ENCODE measurements around the gene CLSTN3.

The CLSTN3 gene

DNA sequence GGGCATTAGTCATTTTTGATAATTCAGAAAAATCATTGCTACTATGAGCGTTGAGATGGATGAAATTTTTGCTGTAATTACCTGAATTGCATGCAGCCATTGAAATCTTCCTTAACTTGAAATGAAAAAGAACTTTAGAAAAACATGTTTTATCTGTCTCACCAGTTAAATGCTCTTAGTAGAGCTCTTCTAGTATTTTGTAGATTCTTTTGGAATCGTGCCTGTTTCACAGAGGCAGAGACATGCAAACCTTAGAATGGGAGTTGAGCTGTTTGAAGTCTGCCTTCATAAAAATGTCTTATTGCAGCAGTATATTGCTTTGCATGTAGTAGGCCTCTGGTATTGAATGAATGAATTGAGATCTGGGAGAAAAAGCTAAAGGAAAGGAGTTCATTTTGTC, 63.5 kb downstream of the CLSTN3 start:
- Histone ChIP-seq H3K36me3 (ENCODE audit: control insufficient read depth in 5 of 5, insufficient read depth in 5 of 5, low read length in 5 of 5) (peaks cover 13 to 27% (median 21%) of the 10 kb centered on the region in 5 donors), H3K9me3 (ENCODE audit: control insufficient read depth in 5 of 5, low read length in 5 of 5) (no peaks in the 10 kb centered on the region), H3K4me1 (ENCODE audit: control insufficient read depth in 5 of 5, insufficient read depth in 5 of 5, low read length in 5 of 5) (peaks cover 2 to 23% (median 15%) of the 10 kb centered on the region in 5 donors)

DNA sequence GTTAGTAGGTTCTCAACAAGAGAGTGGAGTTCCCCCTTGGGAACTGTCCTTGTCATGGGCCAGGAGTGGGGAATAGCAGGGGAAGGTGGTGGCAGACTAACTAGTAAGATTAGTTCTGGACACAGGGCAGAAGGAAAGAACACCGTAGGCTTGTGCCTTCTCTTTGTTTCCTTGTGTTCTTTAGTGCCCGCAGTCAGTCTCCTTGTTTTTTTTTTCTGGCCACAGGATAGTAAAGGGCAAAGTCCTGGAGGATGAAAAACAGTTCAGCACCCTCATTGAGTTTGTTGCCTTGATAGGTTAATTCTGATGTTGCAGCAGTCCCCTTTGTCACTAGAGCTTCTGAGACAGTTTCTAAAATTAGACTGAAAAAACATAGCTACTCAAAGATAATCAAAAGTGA, 67.7 kb downstream of the CLSTN3 start:
- Histone ChIP-seq H3K36me3 (ENCODE audit: control insufficient read depth in 5 of 5, insufficient read depth in 5 of 5, low read length in 5 of 5) (peaks cover 15 to 39% (median 34%) of the 10 kb centered on the region in 5 donors), H3K4me1 (ENCODE audit: control insufficient read depth in 5 of 5, insufficient read depth in 5 of 5, low read length in 5 of 5) (no peaks in the 10 kb centered on the region), H3K4me3 (ENCODE audit: low read depth in 1 of 5, low read length in 5 of 5) (no peak overlapping the region), H3K27ac (ENCODE audit: low read depth, low read length) (no peak overlapping the region), H3K9me3 (ENCODE audit: control insufficient read depth in 5 of 5, low read length in 5 of 5) (no peaks in the 10 kb centered on the region), H3K27me3 (ENCODE audit: control insufficient read depth in 5 of 5, insufficient read depth in 4 of 5, low read length in 5 of 5) (no peaks in the 10 kb centered on the region), H3K9ac (ENCODE audit: low read length in 5 of 5) (no peak overlapping the region)

More for the DNA sequence above, 63.5 kb downstream of the CLSTN3 start:
- Histone ChIP-seq H3K27ac (ENCODE audit: low read depth, low read length) (no peak overlapping the region), H3K9ac (ENCODE audit: low read length in 5 of 5) (no peak overlapping the region), H3K4me3 (ENCODE audit: low read depth in 1 of 5, low read length in 5 of 5) (no peak overlapping the region), H3K27me3 (ENCODE audit: control insufficient read depth in 5 of 5, insufficient read depth in 4 of 5, low read length in 5 of 5) (no peaks in the 10 kb centered on the region)

DNA sequence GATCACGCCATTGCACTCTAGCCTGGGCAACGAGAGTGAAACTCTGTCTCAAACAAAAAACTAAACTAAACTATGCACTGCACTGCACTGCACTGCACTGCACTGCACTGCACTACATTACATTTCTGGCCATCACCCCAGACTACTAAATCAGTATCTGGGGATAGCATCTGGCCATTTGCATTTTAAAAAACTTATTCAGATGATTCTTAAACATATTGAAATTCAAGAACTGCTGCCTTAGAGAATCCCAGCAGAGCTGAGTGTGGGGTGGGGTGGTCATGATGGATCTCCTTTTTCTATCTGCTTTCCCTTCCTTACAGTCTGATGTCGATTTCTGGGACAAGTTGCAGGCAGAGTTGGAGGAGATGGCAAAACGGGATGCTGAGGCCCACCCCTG, 72.9 kb downstream of the CLSTN3 start:
- Histone ChIP-seq H3K9ac (ENCODE audit: low read length in 5 of 5) (no peak overlapping the region), H3K4me1 (ENCODE audit: control insufficient read depth in 5 of 5, insufficient read depth in 5 of 5, low read length in 5 of 5) (no peaks in the 10 kb centered on the region), H3K9me3 (ENCODE audit: control insufficient read depth in 5 of 5, low read length in 5 of 5) (no peaks in the 10 kb centered on the region), H3K36me3 (ENCODE audit: control insufficient read depth in 5 of 5, insufficient read depth in 5 of 5, low read length in 5 of 5) (peaks cover 32 to 73% (median 62%) of the 10 kb centered on the region in 5 donors), H3K27ac (ENCODE audit: low read depth, low read length) (no peak overlapping the region), H3K27me3 (ENCODE audit: control insufficient read depth in 5 of 5, insufficient read depth in 4 of 5, low read length in 5 of 5) (no peaks in the 10 kb centered on the region), H3K4me3 (ENCODE audit: low read depth in 1 of 5, low read length in 5 of 5) (no peak overlapping the region)

DNA sequence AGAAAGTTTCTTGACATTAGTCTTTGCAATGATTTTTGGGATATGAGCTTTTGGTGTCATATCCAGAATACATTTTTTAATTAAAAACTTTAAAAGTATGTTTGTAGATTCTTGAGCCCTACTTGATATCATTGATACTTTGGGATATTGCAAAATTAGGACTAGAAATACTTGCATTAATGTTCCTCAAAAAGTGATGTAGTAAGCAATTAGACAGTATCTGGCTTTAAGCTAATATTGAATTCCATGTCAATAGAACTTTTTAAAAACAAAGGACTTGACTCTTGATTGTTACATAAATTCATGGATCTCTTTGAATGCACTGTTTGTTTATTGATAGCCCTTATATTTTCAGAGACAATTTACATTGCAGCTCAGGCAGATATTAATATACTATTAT, 74.9 kb downstream of the CLSTN3 start:
- no peaks in the 10 kb centered on the region for H3K4me1 ChIP-seq (ENCODE audit: control insufficient read depth in 5 of 5, insufficient read depth in 5 of 5, low read length in 5 of 5)
- peaks cover 37 to 89% (median 75%) of the 10 kb centered on the region in 5 donors for H3K36me3 ChIP-seq (ENCODE audit: control insufficient read depth in 5 of 5, insufficient read depth in 5 of 5, low read length in 5 of 5)
- no peak overlapping the region for H3K27ac ChIP-seq (ENCODE audit: low read depth, low read length)

DNA sequence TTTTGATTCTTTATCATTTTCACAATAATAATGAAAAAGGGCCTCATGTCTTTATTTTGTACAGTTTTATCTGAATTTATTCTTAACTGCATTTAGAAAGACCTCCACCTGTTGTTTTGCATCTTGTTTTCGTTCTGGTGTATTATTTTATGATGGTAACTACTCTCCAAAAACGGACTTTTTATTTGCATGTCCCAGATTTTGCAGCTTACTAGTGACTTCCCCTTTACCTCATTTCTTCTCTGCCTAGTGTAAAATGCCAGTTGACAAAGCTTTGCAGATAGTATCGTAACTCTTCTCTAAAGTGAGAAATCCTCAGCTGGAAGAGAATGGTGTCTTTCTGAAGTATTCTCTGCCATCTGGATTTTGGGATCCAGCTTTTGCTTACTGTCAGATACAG, 76.5 kb downstream of the CLSTN3 start:
- Histone ChIP-seq H3K27me3 (ENCODE audit: control insufficient read depth in 5 of 5, insufficient read depth in 4 of 5, low read length in 5 of 5) (no peaks in the 10 kb centered on the region), H3K9me3 (ENCODE audit: control insufficient read depth in 5 of 5, low read length in 5 of 5) (peaks cover 0 to 5% (median 0%) of the 10 kb centered on the region in 5 donors), H3K9ac (ENCODE audit: low read length in 5 of 5) (no peak overlapping the region), H3K27ac (ENCODE audit: low read depth, low read length) (no peak overlapping the region), H3K4me3 (ENCODE audit: low read depth in 1 of 5, low read length in 5 of 5) (no peak overlapping the region), H3K36me3 (ENCODE audit: control insufficient read depth in 5 of 5, insufficient read depth in 5 of 5, low read length in 5 of 5) (peaks cover 35 to 94% (median 79%) of the 10 kb centered on the region in 5 donors), H3K4me1 (ENCODE audit: control insufficient read depth in 5 of 5, insufficient read depth in 5 of 5, low read length in 5 of 5) (peaks cover 0 to 4% (median 0%) of the 10 kb centered on the region in 5 donors)

More for the DNA sequence above, 74.9 kb downstream of the CLSTN3 start:
- Histone ChIP-seq H3K9me3 (ENCODE audit: control insufficient read depth in 5 of 5, low read length in 5 of 5) (no peaks in the 10 kb centered on the region), H3K4me3 (ENCODE audit: low read depth in 1 of 5, low read length in 5 of 5) (no peak overlapping the region), H3K9ac (ENCODE audit: low read length in 5 of 5) (no peak overlapping the region), H3K27me3 (ENCODE audit: control insufficient read depth in 5 of 5, insufficient read depth in 4 of 5, low read length in 5 of 5) (no peaks in the 10 kb centered on the region)

DNA sequence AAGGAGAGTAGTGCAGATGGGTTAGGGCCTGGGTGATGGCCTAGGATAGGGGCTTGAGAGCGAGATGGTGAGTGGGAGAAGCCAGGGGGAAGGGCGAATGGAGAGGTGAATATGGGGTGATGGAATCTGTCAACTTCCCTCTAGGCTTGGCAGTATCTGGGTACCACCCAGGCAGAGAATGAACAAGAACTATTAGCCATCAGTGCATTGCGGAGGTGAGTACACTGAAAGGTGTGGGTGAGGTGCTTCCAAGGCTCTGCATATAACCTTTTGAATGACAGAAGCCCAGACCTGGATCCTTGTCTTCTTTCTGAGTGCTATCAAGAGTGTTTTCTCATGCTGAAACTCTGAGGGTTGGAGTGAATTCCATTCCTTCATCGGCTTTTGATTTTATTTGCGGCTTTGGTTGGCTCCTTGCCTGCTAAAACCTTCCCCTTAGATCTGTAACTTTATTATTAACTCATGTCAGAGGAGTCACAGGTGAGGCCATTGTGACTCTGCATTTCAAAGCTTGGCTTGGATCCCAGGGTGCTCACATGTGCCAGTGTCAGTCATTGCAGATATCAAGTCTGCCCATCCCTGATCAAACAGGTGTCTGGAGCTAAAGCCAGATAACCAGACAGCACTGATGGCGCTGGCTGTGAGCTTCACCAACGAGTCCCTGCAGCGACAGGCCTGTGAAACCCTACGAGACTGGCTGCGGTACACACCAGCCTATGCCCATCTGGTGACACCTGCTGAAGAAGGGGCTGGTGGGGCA, 77.9 kb downstream of the CLSTN3 start:
- Histone ChIP-seq H3K36me3 (ENCODE audit: control insufficient read depth in 5 of 5, insufficient read depth in 5 of 5, low read length in 5 of 5) (peaks cover 35 to 85% (median 68%) of the 10 kb centered on the region in 5 donors), H3K4me1 (ENCODE audit: control insufficient read depth in 5 of 5, insufficient read depth in 5 of 5, low read length in 5 of 5) (peaks cover 0 to 4% (median 0%) of the 10 kb centered on the region in 5 donors), H3K27ac (ENCODE audit: low read depth, low read length) (no peak overlapping the region), H3K9ac (ENCODE audit: low read length in 5 of 5) (no peak overlapping the region), H3K4me3 (ENCODE audit: low read depth in 1 of 5, low read length in 5 of 5) (no peak overlapping the region), H3K9me3 (ENCODE audit: control insufficient read depth in 5 of 5, low read length in 5 of 5) (peaks cover 0 to 5% (median 0%) of the 10 kb centered on the region in 5 donors), H3K27me3 (ENCODE audit: control insufficient read depth in 5 of 5, insufficient read depth in 4 of 5, low read length in 5 of 5) (no peaks in the 10 kb centered on the region)

All from subcutaneous abdominal adipose tissue (tissue), 5 donors.